ENCODE data around the gene ARHGAP35.

DNA sequence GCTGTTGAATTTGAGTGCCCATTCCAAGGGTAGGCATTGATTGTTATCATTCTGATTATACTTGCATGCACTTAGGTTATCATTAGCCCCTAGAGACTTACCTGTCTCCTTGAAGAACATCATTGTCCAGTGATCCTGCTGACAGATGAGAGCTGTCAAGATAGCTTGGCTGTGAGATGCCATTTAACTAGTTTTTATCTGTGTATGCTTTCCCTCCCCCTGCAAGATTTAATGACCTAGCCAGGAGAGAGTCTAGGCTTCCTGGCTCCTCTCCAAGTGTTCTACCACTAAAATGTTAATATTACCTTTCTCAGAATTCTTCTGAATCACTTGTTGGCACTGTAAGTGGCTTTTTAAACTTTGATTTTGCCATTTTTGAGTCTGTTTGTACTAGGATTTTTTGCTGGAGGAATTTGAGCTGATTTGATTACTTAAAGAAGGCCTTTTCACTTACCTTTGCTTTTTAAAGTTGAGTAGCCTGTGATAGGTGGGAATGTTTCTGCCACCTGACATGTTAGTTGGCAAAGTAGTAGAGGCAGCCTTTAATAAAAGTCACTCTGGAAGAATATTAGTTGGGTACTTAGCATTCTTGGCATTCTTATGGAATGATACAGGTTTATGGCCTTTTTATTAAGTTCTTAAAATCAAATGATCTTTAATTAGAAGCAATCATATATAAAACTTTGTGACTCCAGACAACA is 41.1 kb downstream of the ARHGAP35 start:
- TF ChIP-seq, protein P1, sequence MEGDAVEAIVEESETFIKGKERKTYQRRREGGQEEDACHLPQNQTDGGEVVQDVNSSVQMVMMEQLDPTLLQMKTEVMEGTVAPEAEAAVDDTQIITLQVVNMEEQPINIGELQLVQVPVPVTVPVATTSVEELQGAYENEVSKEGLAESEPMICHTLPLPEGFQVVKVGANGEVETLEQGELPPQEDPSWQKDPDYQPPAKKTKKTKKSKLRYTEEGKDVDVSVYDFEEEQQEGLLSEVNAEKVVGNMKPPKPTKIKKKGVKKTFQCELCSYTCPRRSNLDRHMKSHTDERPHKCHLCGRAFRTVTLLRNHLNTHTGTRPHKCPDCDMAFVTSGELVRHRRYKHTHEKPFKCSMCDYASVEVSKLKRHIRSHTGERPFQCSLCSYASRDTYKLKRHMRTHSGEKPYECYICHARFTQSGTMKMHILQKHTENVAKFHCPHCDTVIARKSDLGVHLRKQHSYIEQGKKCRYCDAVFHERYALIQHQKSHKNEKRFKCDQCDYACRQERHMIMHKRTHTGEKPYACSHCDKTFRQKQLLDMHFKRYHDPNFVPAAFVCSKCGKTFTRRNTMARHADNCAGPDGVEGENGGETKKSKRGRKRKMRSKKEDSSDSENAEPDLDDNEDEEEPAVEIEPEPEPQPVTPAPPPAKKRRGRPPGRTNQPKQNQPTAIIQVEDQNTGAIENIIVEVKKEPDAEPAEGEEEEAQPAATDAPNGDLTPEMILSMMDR (IDR thresholded peaks at IDR 0.05) = no peak
- no peak for TF ChIP-seq POLR2A (IDR thresholded peaks at IDR 0.05)

All from gastroesophageal sphincter (tissue), 3 donors.